HepG2 (cell line): Measurements from ENCODE around the gene HOXA13. TPM values are rescaled to one million over a fixed set of nuclear protein-coding genes. Genes with fewer than 3 reads are reported as not detected.

Source experiments
- ATAC-seq: fragments of 200-7000 bp; cut with Tn5 transposase; 3 replicates; pipeline ENCODE4 v1.9.1; 2020; ENCODE audit warnings: mild to moderate bottlenecking, moderate library complexity
- BruUV-seq: library from RNA; stranded (reverse); fragments of 400-500 nt; replicated peaks from 2 replicates; lab custom pipeline; 2021; lab: Mats Ljungman, UMichigan
- CTCF ChIA-PET: fragments of 300-600 bp; formaldehyde crosslinking; extraction: SDS; loops from one replicate; lab custom pipeline; 2021; ENCODE audit warnings: low total read pairs, inconsistent platforms, low intra/inter-chr PET ratio; lab: Yijun Ruan, JAX
- POLR2A ChIA-PET: fragments of 350-600 bp; sonication (Branson Sonifier 250); formaldehyde crosslinking; loops from one replicate; lab custom pipeline; 2020; ENCODE audit warnings: antibody characterized with exemption, inconsistent platforms; lab: Yijun Ruan, JAX
- DNase-seq: peaks from one replicate; pipeline ENCODE4 v3.0.0-alpha.2; 2015; ENCODE audit warnings: low spot score
- FAIRE-seq: peaks from 3 replicates; lab custom pipeline; 2011; peaks lifted over from hg19 to GRCh38; lab: Jason Lieb, UNC
- H2AFZ ChIP-seq: one replicate; pipeline ENCODE4 v1.6.1; 2011; ENCODE audit warnings: low read length, inconsistent platforms
- H3K27ac ChIP-seq: fragments of 300-600 bp; 3 replicates; pipeline ENCODE4 v1.8.0; 2011; ENCODE audit warnings: mixed run types, mild to moderate bottlenecking, mixed read lengths, low read length, inconsistent platforms; ENCODE audit not compliant: insufficient read depth; ENCODE audit errors: extremely low read length
- H3K27me3 ChIP-seq, 2 experiments: fragments of 200-600 bp in 1 of 2; 2 replicates in 1 of 2; 3 replicates in 1 of 2; pipeline versions ENCODE4 v1.6.0 to v1.8.0; 2011; ENCODE audit warnings: low read length in 2 of 2, mild to moderate bottlenecking in 2 of 2, moderate library complexity in 2 of 2, inconsistent platforms in 1 of 2; ENCODE audit not compliant: insufficient read depth in 2 of 2, control insufficient read depth in 1 of 2
- H3K36me3 ChIP-seq, 2 experiments: fragments of 200-600 bp in 1 of 2; replicated peaks in 1 of 2; 2 replicates in 1 of 2; 3 replicates in 1 of 2; pipeline versions ENCODE4 v1.5.1 to v1.8.0; 2011; ENCODE audit warnings: low read length in 2 of 2, inconsistent platforms in 1 of 2; ENCODE audit not compliant: insufficient read depth in 2 of 2, control insufficient read depth in 1 of 2
- H3K4me1 ChIP-seq: 2 replicates; pipeline ENCODE4 v1.5.1; 2012; ENCODE audit warnings: low read length, inconsistent platforms; ENCODE audit not compliant: insufficient read depth
- H3K4me2 ChIP-seq: 2 replicates; pipeline ENCODE4 v1.6.0; 2011; ENCODE audit warnings: low read depth, low read length, inconsistent platforms
- H3K4me3 ChIP-seq, 3 experiments: fragments of 200-600 bp in 1 of 3; sonication (generic), shearing (Covaris generic) in 1 of 3; replicated peaks in 1 of 3; 2 replicates each; pipeline ENCODE4 v1.5.1; 2011 to 2016; ENCODE audit warnings: low read length in 3 of 3, inconsistent platforms in 2 of 3, low read depth in 2 of 3, mild to moderate bottlenecking in 2 of 3, control low read depth in 1 of 3, mixed read lengths in 1 of 3; ENCODE audit not compliant: insufficient read depth in 1 of 3
- H3K79me2 ChIP-seq: one replicate; pipeline ENCODE4 v1.6.1; 2011; ENCODE audit warnings: low read length, inconsistent platforms; ENCODE audit not compliant: insufficient read depth
- H3K9ac ChIP-seq: 2 replicates; pipeline ENCODE4 v1.6.0; 2011; ENCODE audit warnings: mild to moderate bottlenecking, low read depth, low read length, inconsistent platforms; ENCODE audit not compliant: insufficient read depth
- H3K9me3 ChIP-seq: 2 replicates; pipeline ENCODE4 v1.5.1; 2012; ENCODE audit warnings: mild to moderate bottlenecking, low read length
- H4K20me1 ChIP-seq: 2 replicates; pipeline ENCODE4 v1.6.0; 2011; ENCODE audit warnings: inconsistent platforms, mild to moderate bottlenecking, low read length, moderate library complexity; ENCODE audit not compliant: insufficient read depth
- HNRNPL ChIP-seq: fragments of 200-400 bp; formaldehyde crosslinking; IDR thresholded peaks from 2 replicates; pipeline ENCODE4 v1.6.1; 2017; ENCODE audit warnings: mild to moderate bottlenecking, low read depth, low read length
- IRF2 ChIP-seq: IDR thresholded peaks from 2 replicates; pipeline ENCODE4 v1.6.1; 2018; ENCODE audit warnings: missing genetic modification reagents, missing compliant biosample characterization
- KAT7 ChIP-seq: IDR thresholded peaks from 2 replicates; pipeline ENCODE4 v1.6.1; 2018; ENCODE audit warnings: borderline replicate concordance, missing compliant biosample characterization
- RARA ChIP-seq: IDR thresholded peaks from 2 replicates; pipeline ENCODE4 v1.6.1; 2016; ENCODE audit warnings: missing genetic modification reagents, missing compliant biosample characterization
- RORA ChIP-seq: sonication (generic); formaldehyde crosslinking; IDR thresholded peaks from 2 replicates; pipeline ENCODE4 v1.5.0; 2020; ENCODE audit warnings: mild to moderate bottlenecking, missing genetic modification reagents, moderate library complexity
- SATB2 ChIP-seq: sonication (generic); formaldehyde crosslinking; IDR thresholded peaks from 2 replicates; pipeline ENCODE4 v1.5.0; 2020; ENCODE audit warnings: missing genetic modification reagents
- TAF15 ChIP-seq: fragments of 200-400 bp; formaldehyde crosslinking; IDR thresholded peaks from one replicate; pipeline ENCODE4 v1.6.1; 2018; ENCODE audit warnings: mild to moderate bottlenecking, low read depth, low read length; ENCODE audit not compliant: poor library complexity, severe bottlenecking
- THYN1 ChIP-seq: sonication (generic); formaldehyde crosslinking; IDR thresholded peaks from 2 replicates; pipeline ENCODE4 v1.8.1; 2023; ENCODE audit warnings: low read depth, mild to moderate bottlenecking, moderate library complexity, missing genetic modification reagents, borderline replicate concordance
- ZFX ChIP-seq: sonication (generic); formaldehyde crosslinking; IDR thresholded peaks from 2 replicates; pipeline ENCODE4 v1.4.0; 2020; ENCODE audit warnings: mild to moderate bottlenecking, low read depth, missing genetic modification reagents, moderate library complexity
- ZNF619 ChIP-seq: sonication (generic); formaldehyde crosslinking; IDR thresholded peaks from 2 replicates; pipeline ENCODE4 v1.4.0; 2020; ENCODE audit warnings: mild to moderate bottlenecking, missing genetic modification reagents
- WGBS: methylation state at CpG from one replicate; pipeline ENCODE4 v1.1.6; 2017; ENCODE audit warnings: low lambda C conversion rate; 5-methylcytosine and 5-hydroxymethylcytosine counted together
- in situ Hi-C: cut with HindIII; loops from 2 replicates; pipeline ENCODE4 v1.10.0; 2017; ENCODE audit warnings: low pct_unique_long_range_greater_than_20kb; ENCODE audit not compliant: extremely low pct_ligation_motif_present
- intact Hi-C: fragments of 100-400 bp; cut with micrococcal nuclease; formaldehyde crosslinking; loops from one replicate; pipeline ENCODE4 v1.10.0; 2022; ENCODE audit not compliant: unreplicated experiment
- polyA plus RNA-seq, 8 experiments: library from polyadenylated mRNA; depleted of rRNA in 3 of 8; stranded (reverse) in 7 of 8; unstranded in 1 of 8; fragments of >200 nt; fragmentation: Illumina TruSeq in 4 of 8; extraction: Trizol in 4 of 8; gene quantifications; 2 replicates each; pipeline versions ENCODE4 v1.2.1 to v1.2.3, GENCODE V29; 2011 to 2016; ENCODE audit warnings: low read depth in 4 of 8, missing spikeins in 1 of 8, mixed read lengths in 1 of 8; ENCODE audit not compliant: insufficient read depth in 1 of 8
- total RNA-seq, 5 experiments: library from RNA; depleted of rRNA; stranded (reverse); fragments of >200 nt; fragmentation: Illumina TruSeq; extraction: Trizol; gene quantifications; 2 replicates each; pipeline ENCODE4 v1.2.3, GENCODE V29; 2016; ENCODE audit warnings: low read depth in 1 of 5
- TF ChIP-seq, protein P1 (sequence below): sonication (generic); formaldehyde crosslinking; IDR thresholded peaks from 2 replicates; pipeline ENCODE4 v1.4.0; 2020; ENCODE audit warnings: mild to moderate bottlenecking, missing genetic modification reagents
- TF ChIP-seq, protein P2 (sequence below): IDR thresholded peaks from 2 replicates; pipeline ENCODE4 v1.6.1; 2016; ENCODE audit warnings: missing genetic modification reagents, missing compliant biosample characterization
- TF ChIP-seq, protein P3 (sequence below): sonication (generic); formaldehyde crosslinking; IDR thresholded peaks from 2 replicates; pipeline ENCODE4 v1.4.0; 2020; ENCODE audit warnings: missing genetic modification reagents, borderline replicate concordance

The HOXA13 gene
- total and polyA plus RNA-seq, 2 of the 13 experiments (the other 11 are each of a cell fraction or from before 2014, with no cell fraction given): 0.01 to 0.04 TPM

DNA sequence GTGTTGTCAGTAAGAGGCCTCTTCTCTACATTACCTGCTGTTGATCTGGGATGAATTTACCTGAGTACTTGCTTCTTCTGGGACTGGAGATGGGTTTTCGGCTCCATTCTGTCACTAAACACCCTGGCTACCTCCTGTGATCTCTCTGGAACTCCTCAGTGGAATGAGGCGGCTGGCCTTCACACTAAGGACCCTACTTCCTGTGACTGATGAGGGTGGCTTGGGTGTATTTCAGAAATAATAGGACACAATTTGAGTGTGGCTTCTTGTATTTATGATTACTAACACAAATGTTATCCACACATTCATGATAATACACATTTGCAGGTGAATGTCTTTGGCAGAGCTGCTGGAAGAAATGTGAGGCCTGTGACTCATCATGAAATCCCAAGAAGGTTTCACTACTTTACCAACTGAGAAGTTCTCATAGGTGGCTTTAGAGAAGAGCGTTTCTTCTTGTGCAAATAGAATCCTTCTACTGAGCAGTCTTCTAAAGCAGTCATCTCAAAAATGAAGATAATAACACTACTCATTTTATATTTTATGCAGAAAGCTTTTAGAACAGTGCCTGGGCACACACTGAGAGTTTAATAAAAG is 21.4 kb upstream of the HOXA13 start:
- no peak for FAIRE-seq
- Histone ChIP-seq H3K9me3 (no peaks in the 10 kb centered on the region), H3K27me3 (peaks cover 3 to 24% of the 10 kb centered on the region in 2 experiments; a peak in 3 of 5 replicates), H3K9ac (no peak overlapping the region), H3K4me2 (no peak overlapping the region), H3K4me1 (no peaks in the 10 kb centered on the region), H3K27ac (no peak overlapping the region), H3K79me2 (no peaks in the 10 kb centered on the region), H3K4me3 (no peak overlapping the region), H3K36me3 (no peaks in the 10 kb centered on the region), H2AFZ (no peak overlapping the region), H4K20me1 (no peaks in the 10 kb centered on the region)
- intact Hi-C loops: no loop called here
- no peak for DNase-seq
- no peak for ATAC-seq
- TF ChIP-seq RORA (CRISPR knock-in tag) (no peak), THYN1 (no peak), HNRNPL (no peak), SATB2 (CRISPR knock-in tag) (no peak), RARA (CRISPR knock-in tag) (no peak), ZFX (no peak), KAT7 (CRISPR knock-in tag) (no peak), IRF2 (CRISPR knock-in tag) (no peak), ZNF619 (CRISPR knock-in tag) (no peak), TAF15 (no peak)
- TF ChIP-seq, protein P1, sequence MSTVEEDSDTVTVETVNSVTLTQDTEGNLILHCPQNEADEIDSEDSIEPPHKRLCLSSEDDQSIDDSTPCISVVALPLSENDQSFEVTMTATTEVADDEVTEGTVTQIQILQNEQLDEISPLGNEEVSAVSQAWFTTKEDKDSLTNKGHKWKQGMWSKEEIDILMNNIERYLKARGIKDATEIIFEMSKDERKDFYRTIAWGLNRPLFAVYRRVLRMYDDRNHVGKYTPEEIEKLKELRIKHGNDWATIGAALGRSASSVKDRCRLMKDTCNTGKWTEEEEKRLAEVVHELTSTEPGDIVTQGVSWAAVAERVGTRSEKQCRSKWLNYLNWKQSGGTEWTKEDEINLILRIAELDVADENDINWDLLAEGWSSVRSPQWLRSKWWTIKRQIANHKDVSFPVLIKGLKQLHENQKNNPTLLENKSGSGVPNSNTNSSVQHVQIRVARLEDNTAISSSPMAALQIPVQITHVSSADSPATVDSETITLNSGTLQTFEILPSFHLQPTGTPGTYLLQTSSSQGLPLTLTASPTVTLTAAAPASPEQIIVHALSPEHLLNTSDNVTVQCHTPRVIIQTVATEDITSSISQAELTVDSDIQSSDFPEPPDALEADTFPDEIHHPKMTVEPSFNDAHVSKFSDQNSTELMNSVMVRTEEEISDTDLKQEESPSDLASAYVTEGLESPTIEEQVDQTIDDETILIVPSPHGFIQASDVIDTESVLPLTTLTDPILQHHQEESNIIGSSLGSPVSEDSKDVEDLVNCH (CRISPR knock-in tag): no peak
- TF ChIP-seq, protein P2, sequence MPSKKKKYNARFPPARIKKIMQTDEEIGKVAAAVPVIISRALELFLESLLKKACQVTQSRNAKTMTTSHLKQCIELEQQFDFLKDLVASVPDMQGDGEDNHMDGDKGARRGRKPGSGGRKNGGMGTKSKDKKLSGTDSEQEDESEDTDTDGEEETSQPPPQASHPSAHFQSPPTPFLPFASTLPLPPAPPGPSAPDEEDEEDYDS (CRISPR knock-in tag): no peak
- TF ChIP-seq, protein P3, sequence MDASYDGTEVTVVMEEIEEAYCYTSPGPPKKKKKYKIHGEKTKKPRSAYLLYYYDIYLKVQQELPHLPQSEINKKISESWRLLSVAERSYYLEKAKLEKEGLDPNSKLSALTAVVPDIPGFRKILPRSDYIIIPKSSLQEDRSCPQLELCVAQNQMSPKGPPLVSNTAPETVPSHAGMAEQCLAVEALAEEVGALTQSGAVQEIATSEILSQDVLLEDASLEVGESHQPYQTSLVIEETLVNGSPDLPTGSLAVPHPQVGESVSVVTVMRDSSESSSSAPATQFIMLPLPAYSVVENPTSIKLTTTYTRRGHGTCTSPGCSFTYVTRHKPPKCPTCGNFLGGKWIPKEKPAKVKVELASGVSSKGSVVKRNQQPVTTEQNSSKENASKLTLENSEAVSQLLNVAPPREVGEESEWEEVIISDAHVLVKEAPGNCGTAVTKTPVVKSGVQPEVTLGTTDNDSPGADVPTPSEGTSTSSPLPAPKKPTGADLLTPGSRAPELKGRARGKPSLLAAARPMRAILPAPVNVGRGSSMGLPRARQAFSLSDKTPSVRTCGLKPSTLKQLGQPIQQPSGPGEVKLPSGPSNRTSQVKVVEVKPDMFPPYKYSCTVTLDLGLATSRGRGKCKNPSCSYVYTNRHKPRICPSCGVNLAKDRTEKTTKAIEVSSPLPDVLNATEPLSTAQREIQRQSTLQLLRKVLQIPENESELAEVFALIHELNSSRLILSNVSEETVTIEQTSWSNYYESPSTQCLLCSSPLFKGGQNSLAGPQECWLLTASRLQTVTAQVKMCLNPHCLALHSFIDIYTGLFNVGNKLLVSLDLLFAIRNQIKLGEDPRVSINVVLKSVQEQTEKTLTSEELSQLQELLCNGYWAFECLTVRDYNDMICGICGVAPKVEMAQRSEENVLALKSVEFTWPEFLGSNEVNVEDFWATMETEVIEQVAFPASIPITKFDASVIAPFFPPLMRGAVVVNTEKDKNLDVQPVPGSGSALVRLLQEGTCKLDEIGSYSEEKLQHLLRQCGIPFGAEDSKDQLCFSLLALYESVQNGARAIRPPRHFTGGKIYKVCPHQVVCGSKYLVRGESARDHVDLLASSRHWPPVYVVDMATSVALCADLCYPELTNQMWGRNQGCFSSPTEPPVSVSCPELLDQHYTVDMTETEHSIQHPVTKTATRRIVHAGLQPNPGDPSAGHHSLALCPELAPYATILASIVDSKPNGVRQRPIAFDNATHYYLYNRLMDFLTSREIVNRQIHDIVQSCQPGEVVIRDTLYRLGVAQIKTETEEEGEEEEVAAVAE (CRISPR knock-in tag): no peak
- POLR2A ChIA-PET: no interaction called here
- 17% methylated on average over 3 of the region's 3 CpGs for WGBS
- in situ Hi-C loops: no loop called here
- no TSS peak for BruUV-seq
- CTCF ChIA-PET: no interaction called here
